CD14-positive monocyte (primary cell): Measurements from ENCODE around the gene PTPRN2. TPM values are rescaled to one million over a fixed set of nuclear protein-coding genes. Genes with fewer than 3 reads are reported as not detected.

ENCODE experiments used
- DNase-seq, 3 donors: peaks; one replicate each; pipeline ENCODE4 v3.0.0-alpha.2; 2011 to 2022
- H2AFZ ChIP-seq: 2 replicates; pipeline ENCODE4 v1.6.0; 2012; ENCODE audit warnings: mild to moderate bottlenecking, low read depth, low read length, inconsistent platforms; ENCODE audit not compliant: insufficient read depth, poor library complexity, severe bottlenecking
- H3K27ac ChIP-seq, 2 donors: 1 replicate in 1 of 2; 2 replicates in 1 of 2; pipeline ENCODE4 v1.5.1; 2012 to 2013; ENCODE audit warnings: low read length in 2 of 2, control low read depth in 1 of 2, inconsistent platforms in 1 of 2, low read depth in 1 of 2, mild to moderate bottlenecking in 1 of 2
- H3K27me3 ChIP-seq, 2 donors: one replicate each; pipeline versions ENCODE4 v1.6.0 to v1.6.1; 2011 to 2013; ENCODE audit warnings: low read length in 2 of 2; ENCODE audit not compliant: control insufficient read depth in 2 of 2, insufficient read depth in 2 of 2
- H3K36me3 ChIP-seq, 2 donors: replicated peaks in 1 of 2; 1 replicate in 1 of 2; 2 replicates in 1 of 2; pipeline versions ENCODE4 v1.5.1 to v1.6.1; 2012 to 2013; ENCODE audit warnings: low read length in 2 of 2, control low read depth in 1 of 2, inconsistent platforms in 1 of 2, mild to moderate bottlenecking in 1 of 2; ENCODE audit not compliant: insufficient read depth in 2 of 2, control insufficient read depth in 1 of 2
- H3K4me1 ChIP-seq, 2 donors: 1 replicate in 1 of 2; 2 replicates in 1 of 2; pipeline versions ENCODE4 v1.5.1 to v1.6.1; 2012 to 2013; ENCODE audit warnings: low read length in 2 of 2, control low read depth in 1 of 2, inconsistent platforms in 1 of 2, mild to moderate bottlenecking in 1 of 2, moderate library complexity in 1 of 2; ENCODE audit not compliant: insufficient read depth in 2 of 2, control insufficient read depth in 1 of 2
- H3K4me2 ChIP-seq: replicated peaks from 2 replicates; pipeline ENCODE3; 2012; ENCODE audit warnings: low read length, moderate library complexity, mild to moderate bottlenecking; ENCODE audit not compliant: poor library complexity, severe bottlenecking; ENCODE audit errors: extremely low read depth
- H3K4me3 ChIP-seq, 3 experiments: fragments of 200-600 bp in 1 of 3; sonication (generic) in 1 of 3; replicated peaks in 1 of 3; 1 replicate in 2 of 3; 2 replicates in 1 of 3; pipeline ENCODE4 v1.5.1; 2011 to 2013; ENCODE audit warnings: low read length in 3 of 3, mild to moderate bottlenecking in 3 of 3, control low read depth in 2 of 3, low read depth in 2 of 3, inconsistent platforms in 1 of 3, moderate library complexity in 1 of 3
- H3K79me2 ChIP-seq: 2 replicates; pipeline ENCODE4 v1.6.0; 2012; ENCODE audit warnings: mild to moderate bottlenecking, control low read depth, inconsistent platforms, low read length, moderate library complexity; ENCODE audit not compliant: insufficient read depth
- H3K9ac ChIP-seq: 2 replicates; pipeline ENCODE4 v1.6.0; 2017; ENCODE audit warnings: low read length, mild to moderate bottlenecking; ENCODE audit not compliant: insufficient read depth, poor library complexity, severe bottlenecking
- H3K9me3 ChIP-seq, 2 donors: replicated peaks in 1 of 2; 1 replicate in 1 of 2; 2 replicates in 1 of 2; pipeline versions ENCODE4 v1.5.1 to v1.6.1; 2012 to 2013; ENCODE audit warnings: low read length in 2 of 2, control low read depth in 1 of 2; ENCODE audit not compliant: control insufficient read depth in 1 of 2, insufficient read depth in 1 of 2
- H4K20me1 ChIP-seq: 2 replicates; pipeline ENCODE4 v1.6.0; 2012; ENCODE audit warnings: mild to moderate bottlenecking, low read length, control low read depth, moderate library complexity; ENCODE audit not compliant: insufficient read depth
- H3K27ac Mint-ChIP-seq, 7 donors: one replicate each; pipeline ENCODE4 v1.8.0; 2020; ENCODE audit warnings: mild to moderate bottlenecking in 7 of 7, mixed read lengths in 7 of 7, moderate library complexity in 6 of 7, inconsistent platforms in 2 of 7
- H3K27me3 Mint-ChIP-seq, 3 donors: one replicate each; pipeline ENCODE4 v1.8.0; 2021 to 2022; ENCODE audit warnings: low read depth in 3 of 3, mild to moderate bottlenecking in 3 of 3, mixed read lengths in 3 of 3, moderate library complexity in 3 of 3, inconsistent platforms in 1 of 3
- H3K36me3 Mint-ChIP-seq, 2 donors: one replicate each; pipeline ENCODE4 v1.8.0; 2020; ENCODE audit warnings: mixed read lengths in 2 of 2, inconsistent platforms in 1 of 2, mild to moderate bottlenecking in 1 of 2
- H3K4me1 Mint-ChIP-seq: one replicate; pipeline ENCODE4 v1.8.0; 2020; ENCODE audit warnings: mild to moderate bottlenecking, mixed read lengths
- H3K4me3 Mint-ChIP-seq, 2 donors: one replicate each; pipeline ENCODE4 v1.8.0; 2020; ENCODE audit warnings: mild to moderate bottlenecking in 2 of 2, mixed read lengths in 2 of 2, moderate library complexity in 1 of 2
- H3K9me3 Mint-ChIP-seq, 7 donors: one replicate each; pipeline ENCODE4 v1.8.0; 2020 to 2022; ENCODE audit warnings: mixed read lengths in 7 of 7, mild to moderate bottlenecking in 6 of 7, moderate library complexity in 6 of 7, inconsistent platforms in 2 of 7
- CTCF ChIP-seq: fragments of 200-600 bp; IDR thresholded peaks from one replicate; pipeline ENCODE4 v1.8.0; 2022; ENCODE audit warnings: antibody characterized with exemption, mild to moderate bottlenecking
- WGBS: methylation state at CpG from one replicate; pipeline ENCODE4 v1.1.5; 2013; ENCODE audit warnings: missing lambda C conversion rate; ENCODE audit not compliant: insufficient coverage; 5-methylcytosine and 5-hydroxymethylcytosine counted together
- intact Hi-C, 2 donors: fragments of 100-400 bp; cut with micrococcal nuclease; formaldehyde crosslinking; loops; one replicate each; pipeline versions ENCODE4 v1.15.0 to v1.15.1; 2023
- polyA plus RNA-seq, 3 donors: library from polyadenylated mRNA; depleted of rRNA in 1 of 3; unstranded in 2 of 3; stranded (reverse) in 1 of 3; fragments of 300-500 nt in 2 of 3; fragments of >200 nt in 1 of 3; fragmentation: Illumina TruSeq in 2 of 3; gene quantifications; 1 replicate in 2 of 3; 2 replicates in 1 of 3; pipeline ENCODE4 v1.2.3, GENCODE V29; 2012 to 2021

The PTPRN2 gene
- polyA plus RNA-seq, 3 donors, result 0.25 to 1.4 (median 0.97) TPM

- Histone ChIP-seq H3K27ac (no peak overlapping the region), H3K4me1 (no peaks in the 10 kb centered on the region), H3K36me3 (no peaks in the 10 kb centered on the region), H3K79me2 (no peaks in the 10 kb centered on the region), H3K27me3 (peaks cover 0 to 3% of the 10 kb centered on the region in 2 donors), H3K9ac (no peak overlapping the region), H2AFZ (no peak overlapping the region), H3K9me3 (peaks cover 3 to 6% of the 10 kb centered on the region in 2 donors), H4K20me1 (no peaks in the 10 kb centered on the region), H3K4me3 (no peak overlapping the region), H3K4me2 (no peak overlapping the region)
- Mint-ChIP-seq H3K9me3 (peaks cover 4 to 20% (median 12%) of the 10 kb centered on the region in 7 donors), H3K4me3 (no peak overlapping the region), H3K4me1 (no peaks in the 10 kb centered on the region), H3K27ac (no peak overlapping the region), H3K36me3 (no peaks in the 10 kb centered on the region), H3K27me3 (peaks cover 4 to 10% (median 7%) of the 10 kb centered on the region in 3 donors)
- no peak for TF ChIP-seq CTCF
- DNase-seq, result no peak
- WGBS, result 94% methylated on average over 7 of the region's 8 CpGs
- intact Hi-C loops, result no loop called here
These were observed 949.1 kb downstream of the PTPRN2 start for GRCh38 chr7:157638563-157638962.

- Histone ChIP-seq H3K36me3 (no peaks in the 10 kb centered on the region), H3K4me1 (no peaks in the 10 kb centered on the region), H3K9me3 (peaks cover 3 to 6% of the 10 kb centered on the region in 2 donors), H3K27me3 (peaks cover 0 to 3% of the 10 kb centered on the region in 2 donors), H3K79me2 (no peaks in the 10 kb centered on the region), H4K20me1 (no peaks in the 10 kb centered on the region), H3K9ac (no peak overlapping the region), H3K4me2 (no peak overlapping the region), H3K27ac (no peak overlapping the region), H2AFZ (no peak overlapping the region), H3K4me3 (no peak overlapping the region)
- intact Hi-C loops, result no loop called here
- 93% methylated on average over 9 of the region's 15 CpGs for WGBS
- no peak for TF ChIP-seq CTCF
- H3K27ac Mint-ChIP-seq, result no peak overlapping the region
- H3K4me1 Mint-ChIP-seq, result no peaks in the 10 kb centered on the region
- H3K27me3 Mint-ChIP-seq, result peaks cover 4 to 15% (median 7%) of the 10 kb centered on the region in 3 donors
- peaks cover 4 to 20% (median 12%) of the 10 kb centered on the region in 7 donors for H3K9me3 Mint-ChIP-seq
- H3K36me3 Mint-ChIP-seq, result no peaks in the 10 kb centered on the region
- DNase-seq, result no peak
- H3K4me3 Mint-ChIP-seq, result no peak overlapping the region
These were observed 950.2 kb downstream of the PTPRN2 start for GRCh38 chr7:157637216-157637949.
